ENCODE data around the gene NPAS3. TPM values are rescaled to one million over a fixed set of nuclear protein-coding genes. Genes with fewer than 3 reads are reported as not detected.

NPAS3 gene
- total RNA-seq, 1 donor from 2014 or later: 0.70 TPM

DNA sequence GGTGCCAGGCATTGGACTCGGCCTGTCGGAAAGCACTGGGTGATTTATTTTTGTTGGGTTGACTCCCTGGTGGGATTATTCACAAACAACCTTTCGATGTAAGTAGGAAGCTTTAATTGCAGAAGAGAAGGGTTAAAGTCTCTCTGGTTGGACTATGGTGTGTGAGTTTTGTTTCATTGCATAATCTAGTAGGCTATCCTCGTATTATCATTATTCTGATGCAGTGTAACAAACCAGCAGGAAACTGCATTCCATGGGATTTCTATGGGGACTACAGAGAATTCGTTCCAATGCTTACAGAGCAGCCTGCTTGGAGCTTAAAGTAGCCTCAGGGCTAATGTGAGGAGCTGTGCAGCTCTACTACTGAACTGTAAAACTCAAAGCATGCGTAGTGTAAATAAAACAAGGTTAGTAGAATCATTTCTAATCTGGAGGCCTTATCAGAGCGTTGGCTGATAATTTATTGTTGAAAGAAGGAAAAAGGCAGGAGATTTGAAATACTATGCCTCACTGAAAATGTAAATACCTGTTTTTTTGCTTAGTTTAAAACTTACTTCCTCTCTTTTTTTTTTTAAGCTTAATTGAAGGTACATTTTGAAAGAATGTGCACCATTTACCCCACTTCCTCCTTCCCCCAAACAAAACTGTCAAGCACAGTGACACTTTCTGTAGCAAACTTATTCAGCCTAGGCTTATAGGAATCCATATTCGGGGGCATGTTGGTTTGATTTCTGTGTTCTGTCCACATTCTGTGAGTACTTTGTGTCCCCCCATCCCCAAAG lies 226.7 kb downstream of the NPAS3 start:
- DNase-seq (ENCODE audit: low read depth): peak; percentile 46

DNA sequence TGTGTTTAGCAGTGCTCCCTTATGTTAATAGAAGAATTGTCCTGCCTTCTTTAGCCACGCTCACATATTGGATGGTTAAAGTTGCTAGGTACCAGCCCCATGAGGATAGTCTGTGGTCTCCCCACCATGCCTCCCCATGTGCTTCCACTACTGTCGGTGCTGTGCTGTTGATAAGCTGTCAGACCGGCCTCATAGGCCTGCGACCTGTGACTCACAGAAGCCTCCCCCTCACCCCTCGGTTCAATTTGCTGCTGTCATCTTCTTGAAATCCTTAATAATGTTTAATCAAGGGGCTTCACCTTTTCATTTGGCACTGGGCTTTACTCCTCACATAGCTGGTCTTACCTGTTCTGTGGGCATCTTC lies 227.2 kb downstream of the NPAS3 start:
- DNase-seq (ENCODE audit: low read depth): no peak

- DNase-seq (ENCODE audit: low read depth): no peak
These were observed 237.3 kb downstream of the NPAS3 start for GRCh38 chr14:33175951-33176350.

DNA sequence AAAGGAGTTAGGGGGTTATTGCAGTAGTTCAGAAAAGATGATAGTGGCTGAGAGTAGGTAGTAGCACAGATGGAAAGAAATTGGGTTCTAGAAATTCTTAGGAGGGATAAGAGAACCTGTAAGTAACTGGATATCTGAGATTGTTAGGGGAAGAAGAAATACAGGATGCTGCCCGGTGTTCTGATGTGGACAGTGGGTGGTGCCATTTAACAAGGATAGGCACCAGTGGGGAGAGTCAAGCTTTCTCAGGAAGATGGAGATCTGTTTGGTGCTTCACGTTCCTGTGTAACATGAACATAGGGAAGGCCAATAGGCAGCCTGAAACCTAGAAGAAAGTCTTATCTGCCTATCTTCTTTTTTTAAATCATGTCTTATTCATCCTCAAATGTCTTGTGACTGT lies 245.9 kb downstream of the NPAS3 start:
- DNase-seq (ENCODE audit: low read depth): peak; percentile 23

DNA sequence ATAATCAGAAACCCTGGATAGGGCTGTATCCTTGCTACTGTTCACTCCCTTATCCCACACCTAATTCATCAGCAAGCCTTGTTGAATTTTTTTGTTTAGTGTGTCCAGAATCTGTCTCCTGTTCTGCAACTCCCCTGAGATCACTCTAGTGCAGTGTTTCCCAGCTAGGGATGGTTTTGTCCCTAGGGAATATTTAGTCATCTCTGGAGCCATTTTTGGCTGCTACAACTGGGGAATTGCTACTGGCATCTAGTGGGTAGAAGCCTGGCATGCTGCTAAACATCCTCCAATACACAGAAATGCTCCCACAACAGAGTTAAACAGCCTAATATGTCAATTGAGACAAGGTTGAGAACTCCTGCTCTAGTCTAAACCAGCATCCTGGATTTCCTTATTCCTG lies 248.0 kb downstream of the NPAS3 start:
- DNase-seq (ENCODE audit: low read depth): no peak

- no peak for DNase-seq (ENCODE audit: low read depth)
These were observed 250.2 kb downstream of the NPAS3 start for GRCh38 chr14:33188880-33189279.

GRCh38 chr14:33191855-33192254 lies 253.2 kb downstream of the NPAS3 start:
- DNase-seq (ENCODE audit: low read depth): no peak

DNA sequence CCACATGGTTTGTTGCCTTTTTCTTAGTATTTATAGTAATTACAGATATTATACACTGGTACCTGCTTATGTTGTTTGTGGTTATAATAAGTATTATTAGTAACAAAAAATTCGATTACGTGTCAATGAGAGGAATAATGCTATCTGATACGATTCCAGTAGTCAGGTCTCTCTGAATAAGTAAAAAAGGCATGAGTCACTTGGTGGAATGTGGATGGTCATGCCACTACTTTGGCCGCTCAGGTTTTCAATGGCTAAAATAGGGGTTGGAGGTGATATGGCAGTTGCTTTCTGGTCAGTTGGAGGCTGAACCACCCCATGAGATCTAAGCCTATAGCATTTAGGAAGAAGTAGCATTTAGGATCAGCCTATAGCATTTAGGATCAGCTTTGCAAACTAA lies 255.9 kb downstream of the NPAS3 start:
- no peak for DNase-seq (ENCODE audit: low read depth)

DNA sequence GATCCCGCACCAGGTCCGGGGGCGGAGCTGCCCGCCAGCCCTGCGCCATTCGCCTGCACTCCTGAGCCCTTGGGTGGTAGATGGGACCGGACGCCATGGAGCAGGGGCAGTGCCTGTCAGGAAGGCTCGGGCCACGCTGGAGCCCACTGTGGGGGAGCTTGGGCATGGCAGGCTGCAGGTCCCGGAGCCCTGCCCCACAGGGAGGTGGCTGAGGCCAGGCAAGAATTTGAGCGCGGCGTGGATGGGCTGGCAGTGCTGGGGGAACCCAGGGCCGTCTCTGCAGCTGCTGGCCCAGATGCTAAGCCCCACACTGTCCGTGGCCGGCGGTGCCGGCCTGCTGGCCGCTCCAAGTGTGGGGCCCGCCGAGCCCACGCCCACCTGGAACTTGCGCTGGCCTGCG lies 260.0 kb downstream of the NPAS3 start:
- DNase-seq (ENCODE audit: low read depth): no peak

DNA sequence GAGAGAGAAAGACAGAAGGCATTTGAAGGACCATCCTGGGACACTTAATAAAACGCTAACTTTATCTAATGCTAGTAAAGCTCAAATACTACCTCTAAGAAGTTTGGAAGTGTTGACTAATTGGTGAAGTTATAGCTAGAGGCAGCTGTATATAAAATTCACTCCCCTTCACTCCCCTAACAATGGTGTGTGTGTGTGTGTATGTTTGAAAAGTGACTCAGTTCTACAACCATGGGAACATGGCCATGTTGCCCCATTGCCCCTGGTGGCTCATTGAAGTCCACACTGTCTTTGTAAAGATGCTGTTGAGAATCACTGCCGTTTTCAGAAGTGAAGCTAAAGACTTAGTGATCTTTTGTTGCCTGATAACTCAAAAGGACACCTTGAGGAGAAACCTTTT lies 262.4 kb downstream of the NPAS3 start:
- DNase-seq (ENCODE audit: low read depth): no peak

GRCh38 chr14:33206981-33207380 lies 268.3 kb downstream of the NPAS3 start:
- DNase-seq (ENCODE audit: low read depth): no peak

DNA sequence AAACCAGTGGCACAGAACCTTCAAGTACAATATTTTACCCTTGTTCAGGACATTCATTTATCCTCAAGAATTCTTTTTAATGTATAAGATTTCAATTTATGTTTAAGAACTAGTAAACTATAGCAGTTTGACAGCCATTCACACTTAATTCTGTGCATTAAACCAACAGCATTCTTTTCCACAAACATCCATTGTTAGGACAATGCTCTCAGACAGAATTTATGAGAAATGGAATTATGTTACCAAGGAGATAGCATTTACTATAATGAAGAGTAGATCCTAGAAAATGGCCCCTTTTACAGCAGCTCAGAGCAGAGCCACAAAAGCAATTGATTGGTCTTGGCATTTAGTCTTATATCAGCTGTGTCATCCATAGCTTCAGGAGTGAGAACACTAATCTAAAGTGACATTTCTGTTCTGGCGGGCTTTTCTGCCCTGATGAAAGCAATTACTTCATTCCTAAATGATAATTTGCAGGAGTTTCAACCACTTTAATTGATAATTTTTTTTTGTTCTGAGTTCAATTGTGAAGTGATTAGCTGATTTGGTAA lies 268.9 kb downstream of the NPAS3 start:
- no peak for DNase-seq (ENCODE audit: low read depth)

DNA sequence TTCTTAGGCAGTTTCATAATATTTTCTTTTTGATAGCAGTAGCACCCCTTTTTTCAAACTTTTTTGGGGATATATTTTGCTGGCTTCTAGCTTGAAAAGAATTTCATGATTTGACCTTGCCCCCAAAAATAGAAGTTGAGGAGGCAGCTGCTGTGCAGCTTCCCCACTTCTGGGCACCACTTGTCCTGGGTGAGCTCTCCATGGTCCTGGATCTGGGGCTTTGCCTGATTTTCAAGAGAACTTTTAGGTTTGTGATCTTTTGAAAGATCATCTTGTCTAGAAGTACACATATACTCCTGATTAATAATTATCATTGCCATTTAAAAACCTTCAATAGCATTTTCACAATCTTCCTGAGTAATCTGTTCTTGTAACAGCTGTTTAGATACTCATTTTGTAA lies 271.6 kb downstream of the NPAS3 start:
- DNase-seq (ENCODE audit: low read depth): peak; percentile 24

- no peak for DNase-seq (ENCODE audit: low read depth)
These were observed 279.3 kb downstream of the NPAS3 start for GRCh38 chr14:33218026-33218425.

GRCh38 chr14:33219957-33220356 lies 281.3 kb downstream of the NPAS3 start:
- no peak for DNase-seq (ENCODE audit: low read depth)

DNA sequence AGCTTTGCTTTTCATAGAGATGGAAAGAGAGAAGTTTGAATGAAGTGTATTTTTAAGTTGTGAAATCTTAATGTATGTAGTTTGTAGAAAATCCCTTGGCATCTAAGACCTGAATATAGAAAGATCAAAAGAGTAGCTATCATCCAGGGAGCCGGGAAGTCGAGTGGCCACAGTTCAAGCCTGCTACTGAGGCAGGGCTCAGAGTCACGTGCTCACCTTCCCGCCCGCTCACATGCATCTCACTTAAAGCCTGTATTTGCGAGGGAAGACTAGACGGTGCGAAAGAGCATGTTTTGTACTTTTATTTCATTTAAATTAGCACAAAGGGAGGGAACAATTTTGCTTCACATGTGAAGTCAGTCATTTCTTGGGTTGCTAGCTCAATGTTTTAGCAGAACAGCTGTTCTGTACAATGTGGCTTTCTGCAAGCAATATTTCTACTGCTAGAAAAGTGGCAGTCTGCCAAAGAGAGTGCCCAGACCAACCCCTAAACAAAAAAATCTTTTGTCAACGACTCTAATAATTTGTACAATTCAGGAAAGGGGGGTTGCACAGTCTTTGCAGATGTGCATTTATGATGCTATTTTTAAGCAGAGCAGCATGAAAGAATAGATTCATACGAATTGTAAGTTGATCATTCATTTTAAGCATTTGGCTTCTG lies 290.7 kb downstream of the NPAS3 start:
- DNase-seq (ENCODE audit: low read depth): no peak

DNA sequence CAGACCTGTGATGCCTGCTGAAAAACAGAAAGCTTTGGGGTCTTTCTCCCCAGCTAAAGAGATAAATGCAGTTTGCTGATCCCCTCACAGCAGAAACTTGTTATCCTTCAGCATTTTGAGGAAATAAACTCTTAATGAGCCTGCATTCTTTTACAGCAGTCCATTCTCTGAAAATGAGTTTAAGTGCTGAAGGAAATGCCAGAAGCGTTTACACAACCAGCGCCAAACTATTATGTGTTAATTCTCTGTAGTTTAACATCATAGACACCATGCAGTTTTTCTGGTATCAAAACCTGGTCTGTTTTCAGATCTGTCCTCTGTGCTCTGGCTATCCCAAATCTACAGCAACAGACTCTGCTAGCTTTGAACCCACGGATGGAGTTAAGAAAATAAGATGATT lies 291.3 kb downstream of the NPAS3 start:
- peak; percentile 1 for DNase-seq (ENCODE audit: low read depth)

DNA sequence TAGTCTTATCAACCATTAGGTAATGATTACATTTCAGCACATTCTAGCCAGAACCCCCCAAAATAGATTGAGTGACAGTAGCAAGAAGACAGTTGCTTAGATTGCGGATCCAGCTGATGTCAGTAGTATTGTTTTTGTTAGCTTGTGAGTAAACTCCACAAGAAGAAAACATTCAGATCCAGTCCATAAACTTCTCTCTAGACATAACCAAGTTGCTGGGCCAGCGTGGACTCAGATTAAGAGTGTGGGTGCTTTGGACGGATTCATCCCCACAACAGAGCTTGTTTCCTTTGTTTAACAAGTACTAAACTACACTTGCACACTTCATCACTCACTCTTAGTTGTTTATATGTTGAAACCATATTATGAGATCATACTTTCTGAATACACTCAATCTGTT lies 293.4 kb downstream of the NPAS3 start:
- DNase-seq (ENCODE audit: low read depth): no peak

GRCh38 chr14:33237115-33237740 lies 298.5 kb downstream of the NPAS3 start:
- no peak for DNase-seq (ENCODE audit: low read depth)

GRCh38 chr14:33239465-33239864 lies 300.8 kb downstream of the NPAS3 start:
- DNase-seq (ENCODE audit: low read depth): no peak

GRCh38 chr14:33240466-33240865 lies 301.8 kb downstream of the NPAS3 start:
- no peak for DNase-seq (ENCODE audit: low read depth)

DNA sequence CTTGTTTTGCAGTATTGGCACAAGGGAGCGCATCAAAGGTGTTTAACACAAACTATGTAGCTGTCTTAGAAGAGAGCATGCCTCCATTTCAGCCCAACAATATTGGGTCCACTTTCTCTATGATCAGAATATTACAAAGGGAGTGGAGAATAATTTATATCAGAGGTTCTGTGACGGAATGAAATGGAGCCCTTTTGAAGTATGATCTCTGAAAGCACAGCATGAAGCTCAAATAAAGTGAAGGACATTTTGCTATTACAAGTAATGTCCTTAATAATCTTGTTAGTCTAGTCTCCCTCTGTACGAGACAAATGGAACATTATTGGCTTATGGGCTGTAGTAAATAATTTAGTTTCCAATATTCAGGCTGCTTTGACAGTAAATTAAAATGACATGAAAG lies 302.7 kb downstream of the NPAS3 start:
- DNase-seq (ENCODE audit: low read depth): no peak
